NT2/D1 (cell line): Measurements from ENCODE around the gene SNCAIP.

Experiments used
- SUZ12 ChIP-seq: IDR thresholded peaks from 2 replicates; pipeline ENCODE4 v1.6.1; 2011; ENCODE audit not compliant: insufficient read length, insufficient read depth; ENCODE audit errors: extremely low read depth
- ZNF274 ChIP-seq: IDR thresholded peaks from 2 replicates; pipeline ENCODE4 v1.6.1; 2011; ENCODE audit warnings: mild to moderate bottlenecking, low read depth, low read length

DNA sequence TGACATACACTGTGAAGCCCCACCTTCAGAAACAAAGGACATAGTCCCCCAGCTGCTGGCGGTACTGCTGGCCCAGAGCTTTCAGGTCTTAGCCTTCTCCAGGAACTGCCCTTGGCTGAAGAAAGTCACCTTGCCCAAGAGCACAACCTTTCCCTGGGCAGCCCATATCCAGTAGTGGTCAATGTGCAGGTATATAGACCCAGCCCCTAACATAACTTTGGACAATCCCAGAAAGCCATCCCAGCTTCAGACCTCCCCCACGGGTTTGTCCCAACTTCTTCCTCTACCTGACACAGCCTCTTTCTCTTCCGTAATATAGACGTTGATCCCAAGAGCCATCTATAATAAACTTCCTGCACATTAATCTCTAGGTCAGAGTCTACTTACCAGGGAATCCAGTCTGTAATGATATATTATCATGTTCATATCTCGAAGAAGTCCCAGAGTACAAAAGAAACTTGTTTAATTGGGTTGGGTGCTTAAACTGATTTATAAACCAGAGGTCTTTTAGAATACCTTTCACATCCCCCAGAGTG lies 157.4 kb downstream of the SNCAIP start:
- no peak for TF ChIP-seq ZNF274
- no peak for TF ChIP-seq SUZ12
